K562 (cell line): ENCODE results near the gene MMP12. TPM values are rescaled to one million over a fixed set of nuclear protein-coding genes. Genes with fewer than 3 reads are reported as not detected.

ENCODE experiments used
- ATAC-seq: fragments of 200-7000 bp; cut with Tn5 transposase; 3 replicates; pipeline ENCODE4 v1.9.1; 2020; ENCODE audit warnings: moderate library complexity
- BruUV-seq: library from RNA; stranded (reverse); fragments of 400-500 nt; replicated peaks from 2 replicates; lab custom pipeline; 2021; lab: Mats Ljungman, UMichigan
- CTCF ChIA-PET: fragments of 300-600 bp; formaldehyde crosslinking; extraction: SDS; loops from one replicate; lab custom pipeline; 2021; ENCODE audit warnings: low intra/inter-chr PET ratio; lab: Yijun Ruan, JAX
- POLR2A ChIA-PET: fragments of 300-600, 350-650 bp; sonication (Branson Sonifier 250); formaldehyde crosslinking; extraction: SDS; loops from one replicate; lab custom pipeline; 2021; ENCODE audit warnings: antibody characterized with exemption, inconsistent platforms; lab: Yijun Ruan, JAX
- DNase-seq, 4 experiments: peaks; one replicate each; pipeline versions ENCODE4 v3.0.0 to v3.0.0-alpha.2; 2011 to 2018; ENCODE audit warnings: low spot score in 3 of 4, mixed read lengths in 3 of 4; ENCODE audit errors: extremely low read depth in 1 of 4
- FAIRE-seq: peaks from 2 replicates; lab custom pipeline; 2011; peaks lifted over from hg19 to GRCh38; lab: Jason Lieb, UNC
- H2AFZ ChIP-seq: 2 replicates; pipeline ENCODE4 v1.6.0; 2011; ENCODE audit warnings: low read depth, low read length, control low read depth, inconsistent platforms
- H3K27ac ChIP-seq: fragments of 200-600 bp; 3 replicates; pipeline ENCODE4 v1.8.0; 2011; ENCODE audit warnings: low read depth, mild to moderate bottlenecking, control low read depth, inconsistent platforms, low read length, moderate library complexity, mixed read lengths; ENCODE audit errors: extremely low read depth
- H3K27me3 ChIP-seq, 2 experiments: fragments of 300-600 bp in 1 of 2; 2 replicates in 1 of 2; 3 replicates in 1 of 2; pipeline versions ENCODE4 v1.6.0 to v1.8.0; 2011; ENCODE audit warnings: inconsistent platforms in 2 of 2, low read length in 2 of 2, mild to moderate bottlenecking in 1 of 2, mixed read lengths in 1 of 2, moderate library complexity in 1 of 2; ENCODE audit not compliant: control insufficient read depth in 2 of 2, insufficient read depth in 2 of 2
- H3K36me3 ChIP-seq: fragments of 300-600 bp; 3 replicates; pipeline ENCODE4 v1.8.0; 2011; ENCODE audit warnings: mild to moderate bottlenecking, low read length, inconsistent platforms; ENCODE audit not compliant: control insufficient read depth, insufficient read depth
- H3K4me1 ChIP-seq, 2 experiments: fragments of 200-600 bp in 1 of 2; replicated peaks in 1 of 2; 2 replicates in 1 of 2; 3 replicates in 1 of 2; pipeline versions ENCODE4 v1.5.1 to v1.8.0; 2011; ENCODE audit warnings: inconsistent platforms in 2 of 2, low read length in 2 of 2, mild to moderate bottlenecking in 1 of 2, mixed read lengths in 1 of 2, moderate library complexity in 1 of 2; ENCODE audit not compliant: control insufficient read depth in 2 of 2, insufficient read depth in 2 of 2
- H3K4me2 ChIP-seq: 2 replicates; pipeline ENCODE4 v1.6.1; 2011; ENCODE audit warnings: low read length, control low read depth, inconsistent platforms, mixed read lengths; ENCODE audit not compliant: insufficient read depth
- H3K4me3 ChIP-seq: fragments of 200-600 bp; sonication (generic), shearing (Covaris generic); 2 replicates; pipeline ENCODE4 v1.5.1; 2016; ENCODE audit warnings: control low read depth, inconsistent platforms
- H3K79me2 ChIP-seq: fragments of 200-600 bp; 3 replicates; pipeline ENCODE4 v1.8.0; 2011; ENCODE audit warnings: low read length, inconsistent platforms; ENCODE audit not compliant: control insufficient read depth, insufficient read depth
- H3K9ac ChIP-seq, 2 experiments: 2 replicates each; pipeline versions ENCODE4 v1.6.0 to v1.6.1; 2011; ENCODE audit warnings: low read depth in 2 of 2, low read length in 2 of 2, control low read depth in 1 of 2, inconsistent platforms in 1 of 2, mild to moderate bottlenecking in 1 of 2, mixed read lengths in 1 of 2; ENCODE audit not compliant: insufficient read depth in 1 of 2
- H3K9me1 ChIP-seq: one replicate; pipeline ENCODE4 v1.6.0; 2011; ENCODE audit warnings: inconsistent platforms, mild to moderate bottlenecking, low read length, moderate library complexity; ENCODE audit not compliant: control insufficient read depth, insufficient read depth
- H3K9me3 ChIP-seq: replicated peaks from 2 replicates; pipeline ENCODE4 v1.5.1; 2011; ENCODE audit warnings: low read depth, low read length, inconsistent platforms; ENCODE audit not compliant: control insufficient read depth, insufficient read depth
- H4K20me1 ChIP-seq: replicated peaks from 2 replicates; pipeline ENCODE4 v1.6.1; 2011; ENCODE audit warnings: low read length, inconsistent platforms, mixed read lengths; ENCODE audit not compliant: control insufficient read depth, insufficient read depth
- HMGN3 ChIP-seq: IDR thresholded peaks from 2 replicates; pipeline ENCODE4 v1.6.1; 2011; ENCODE audit warnings: borderline replicate concordance, low read depth, mild to moderate bottlenecking, mixed read lengths, low read length; ENCODE audit not compliant: insufficient read length; ENCODE audit errors: extremely low read depth
- MTF1 ChIP-seq: fragments of 250-450 bp; sonication (Bioruptor Pico); IDR thresholded peaks from 2 replicates; pipeline ENCODE4 v1.9.0; 2021; ENCODE audit warnings: moderate library complexity, mild to moderate bottlenecking, inconsistent platforms, borderline replicate concordance
- PURB ChIP-seq: sonication (generic); formaldehyde crosslinking; IDR thresholded peaks from 2 replicates; pipeline ENCODE4 v1.9.0; 2021; ENCODE audit warnings: low read depth, mild to moderate bottlenecking, missing genetic modification reagents
- ZBTB49 ChIP-seq: sonication (generic); formaldehyde crosslinking; IDR thresholded peaks from 2 replicates; pipeline ENCODE4 v1.8.0; 2022; ENCODE audit warnings: missing genetic modification reagents, mild to moderate bottlenecking, borderline replicate concordance
- ZNF586 ChIP-seq: fragments of 450-650 bp; formaldehyde crosslinking; conservative IDR thresholded peaks from 2 replicates; pipeline ENCODE4 v1.4.0; 2020; ENCODE audit warnings: mild to moderate bottlenecking, moderate library complexity
- ZNF696 ChIP-seq: fragments of 250-450 bp; sonication (Bioruptor Pico); conservative IDR thresholded peaks from 2 replicates; pipeline ENCODE4 v1.4.0; 2020; ENCODE audit warnings: mild to moderate bottlenecking, moderate library complexity
- WGBS: fragments of 100-300 bp; shearing (Covaris generic); methylation state at CpG from one replicate; pipeline ENCODE4 v1.1.6; 2016; ENCODE audit warnings: low coverage, mixed read lengths; ENCODE audit not compliant: insufficient coverage; ENCODE audit errors: missing lambda C conversion rate; 5-methylcytosine and 5-hydroxymethylcytosine counted together
- in situ Hi-C: fragments of 300-500 bp; cut with MboI; formaldehyde crosslinking; loops from 4 replicates; pipeline ENCODE4 v1.15.0; 2018; ENCODE audit warnings: inconsistent platforms, mixed read lengths
- intact Hi-C: fragments of 100-400 bp; cut with micrococcal nuclease; formaldehyde crosslinking; loops from 2 replicates; pipeline ENCODE4 v1.14.2; 2022
- polyA plus RNA-seq, 8 experiments: library from polyadenylated mRNA; depleted of rRNA in 4 of 8; stranded (reverse) in 5 of 8; unstranded in 3 of 8; fragments of >200 nt; fragmentation: Nextera tagmentation in 2 of 8; fragmentation: Illumina TruSeq in 1 of 8; extraction: Ambion mirVana in 2 of 8; extraction: Trizol in 1 of 8; gene quantifications; 2 replicates each; pipeline versions ENCODE4 v1.2.1 to v1.2.3, GENCODE V29; 2011 to 2014; ENCODE audit warnings: inconsistent platforms in 1 of 8, missing spikeins in 1 of 8
- total RNA-seq, 7 experiments: library from RNA; depleted of rRNA in 6 of 7; stranded (reverse); fragments of >200 nt in 6 of 7; fragmentation: Illumina TruSeq in 2 of 7; extraction: Trizol in 2 of 7; gene quantifications; 2 replicates each; pipeline versions ENCODE4 v1.2.1 to v1.2.3, GENCODE V29; 2011 to 2021; ENCODE audit warnings: low replicate concordance in 1 of 7

MMP12 gene
- total and polyA plus RNA-seq, 9 of the 15 experiments (the other 6 are each of a cell fraction or from before 2014, with no cell fraction given), result not detected

- Histone ChIP-seq H3K36me3 (no peaks in the 10 kb centered on the region), H3K79me2 (no peaks in the 10 kb centered on the region), H3K9ac (no peak overlapping the region), H3K27me3 (no peaks in the 10 kb centered on the region), H3K4me3 (no peak overlapping the region), H3K9me3 (no peaks in the 10 kb centered on the region), H3K27ac (no peak overlapping the region), H4K20me1 (no peaks in the 10 kb centered on the region), H3K9me1 (no peaks in the 10 kb centered on the region), H3K4me1 (no peaks in the 10 kb centered on the region), H2AFZ (no peak overlapping the region), H3K4me2 (no peak overlapping the region)
- intact Hi-C loops, result no loop called here
- no TSS peak for BruUV-seq
- DNase-seq, result no peak
- ChIA-PET CTCF (no interaction called here), POLR2A (no interaction called here)
- 0% methylated on average over 1 of the region's 1 CpG for WGBS
- FAIRE-seq, result no peak
- ATAC-seq, result no peak
- TF ChIP-seq ZNF586 (no peak), PURB (CRISPR knock-in tag) (no peak), MTF1 (CRISPR knock-in tag) (no peak), ZNF696 (CRISPR knock-in tag) (no peak), HMGN3 (no peak), ZBTB49 (no peak)
- in situ Hi-C loops, result no loop called here
Measured at GRCh38 chr11:102864724-102865123, 10.1 kb downstream of the MMP12 start.
